HL-60/S4 treated with retinoic acid at 250 ng/mL for 4 days and 3 days (cell line): Measurements from ENCODE around the gene STAT5B.
"Not testable (repeated sequence)": the region's sequence is repeated elsewhere in the genome, so short reads cannot be mapped to it uniquely, and the experiment has no call there.

Experiments used
- in situ Hi-C: fragments of 300-500 bp; cut with MboI; formaldehyde crosslinking; loops from 2 replicates; pipeline ENCODE4 v1.7.0; 2022; ENCODE audit warnings: low sequenced_read_pairs

The STAT5B gene

DNA sequence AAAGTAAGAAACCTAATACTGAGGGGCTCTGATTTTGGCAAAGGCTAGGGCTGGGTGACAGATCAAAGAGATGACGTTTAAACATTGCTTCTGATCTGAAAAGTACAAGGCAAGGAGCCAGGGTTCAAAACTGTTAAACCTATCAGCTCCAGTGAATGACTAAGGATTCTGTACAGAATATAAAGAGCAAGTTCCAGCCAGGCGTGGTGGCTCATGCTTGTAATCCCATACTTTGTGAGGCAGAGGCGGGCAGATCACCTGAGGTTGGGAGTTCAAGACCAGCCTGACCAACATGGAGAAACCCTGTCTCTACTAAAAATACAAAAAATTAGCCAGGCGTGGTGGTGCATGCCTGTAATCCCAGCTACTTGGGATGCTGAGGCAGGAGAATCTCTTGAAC is 35.3 kb downstream of the STAT5B start:
- in situ Hi-C loops: not testable (repeated sequence)

DNA sequence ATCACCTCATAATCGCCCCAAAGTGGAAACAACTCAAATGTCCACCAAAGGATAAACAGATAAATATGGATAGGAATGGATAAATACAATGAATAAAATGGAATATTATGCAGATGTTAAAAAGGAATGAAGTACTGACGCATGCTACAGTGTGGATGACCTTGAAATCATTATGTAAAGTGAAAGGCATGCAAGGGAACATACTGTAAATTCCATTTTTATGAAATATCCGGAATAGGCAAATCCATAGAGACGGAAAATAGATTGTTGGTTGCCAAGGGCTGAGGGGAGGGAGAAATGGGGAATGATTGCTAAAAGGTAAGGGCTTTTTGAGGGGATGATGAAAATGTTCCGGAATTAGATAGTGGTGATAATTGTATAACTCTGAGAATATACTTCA is 36.0 kb downstream of the STAT5B start:
- in situ Hi-C loops: no loop called here

DNA sequence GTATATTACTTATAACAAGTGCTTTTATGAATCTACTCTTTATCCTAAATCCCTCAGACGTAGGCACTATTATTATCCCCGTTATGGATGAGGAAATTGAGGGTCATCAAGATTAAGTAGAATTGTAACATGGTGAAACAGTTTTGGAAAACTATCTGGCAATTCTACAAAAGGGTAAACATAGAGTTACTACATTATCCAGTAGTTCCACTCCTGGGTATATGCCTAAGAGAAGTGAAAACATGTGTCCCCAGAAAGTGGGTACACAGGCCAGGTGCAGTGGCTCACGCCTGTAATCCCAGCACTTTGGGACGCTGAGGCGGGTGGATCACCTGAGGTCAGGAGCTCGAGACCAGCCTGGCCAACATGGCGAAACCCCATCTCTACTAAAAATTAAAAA is 36.6 kb downstream of the STAT5B start:
- in situ Hi-C loops: not testable (repeated sequence)

DNA sequence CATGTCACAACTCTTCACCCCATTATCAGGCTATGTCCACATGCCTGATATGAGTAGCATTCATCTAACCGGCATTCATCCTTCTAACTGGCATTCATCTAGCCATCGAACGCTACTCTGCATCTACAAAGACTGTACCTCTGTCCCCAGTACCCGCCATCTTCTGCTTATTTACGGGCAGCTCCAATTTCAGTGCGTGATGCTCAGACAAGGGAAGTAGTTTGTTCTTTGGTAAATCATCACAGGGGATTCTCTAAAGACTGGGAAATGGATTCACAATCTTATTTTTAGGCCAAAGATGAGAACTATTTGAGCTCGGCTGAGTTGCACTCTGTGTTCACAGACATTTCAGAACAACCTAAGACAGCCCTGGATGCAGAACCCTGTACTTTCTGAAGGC is 39.4 kb downstream of the STAT5B start:
- in situ Hi-C loops: no loop called here

DNA sequence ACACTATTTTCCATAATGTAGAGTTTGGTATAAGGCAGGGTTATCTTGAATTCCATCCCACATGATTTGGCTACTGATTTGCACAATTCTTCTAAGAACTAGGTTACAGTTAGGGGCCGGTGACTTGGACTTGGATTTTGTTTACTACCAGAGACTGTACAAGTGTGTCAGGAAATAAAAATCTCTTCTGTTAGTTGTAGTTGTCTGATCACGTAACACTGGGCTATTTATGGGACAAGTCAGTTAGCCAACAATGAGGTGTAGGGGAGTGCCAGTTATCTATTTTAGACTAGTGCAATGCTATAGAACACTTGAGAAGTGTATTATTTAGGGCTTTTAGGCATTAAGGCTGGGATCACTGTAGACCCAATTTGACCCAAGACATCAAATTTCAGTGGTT is 42.2 kb downstream of the STAT5B start:
- in situ Hi-C loops: no loop called here

DNA sequence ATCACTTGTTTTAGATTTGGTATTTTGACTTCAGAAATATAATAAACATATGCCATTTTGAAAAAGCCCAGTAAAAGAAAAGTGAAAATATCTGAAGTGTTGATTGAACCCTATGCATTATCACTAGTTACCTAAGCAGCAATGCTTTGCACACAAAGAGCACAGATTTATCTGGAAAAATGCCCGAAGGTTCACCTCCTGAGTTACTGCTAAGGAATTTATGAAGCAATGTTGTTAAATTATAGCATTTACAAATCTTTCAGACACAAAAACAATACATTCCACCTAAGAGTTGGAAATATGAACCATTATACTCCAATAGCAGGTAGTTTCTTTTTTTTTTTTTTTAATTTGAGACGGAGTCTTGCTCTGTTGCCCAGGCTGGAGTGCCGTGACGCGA is 43.0 kb downstream of the STAT5B start:
- in situ Hi-C loops: no loop called here

DNA sequence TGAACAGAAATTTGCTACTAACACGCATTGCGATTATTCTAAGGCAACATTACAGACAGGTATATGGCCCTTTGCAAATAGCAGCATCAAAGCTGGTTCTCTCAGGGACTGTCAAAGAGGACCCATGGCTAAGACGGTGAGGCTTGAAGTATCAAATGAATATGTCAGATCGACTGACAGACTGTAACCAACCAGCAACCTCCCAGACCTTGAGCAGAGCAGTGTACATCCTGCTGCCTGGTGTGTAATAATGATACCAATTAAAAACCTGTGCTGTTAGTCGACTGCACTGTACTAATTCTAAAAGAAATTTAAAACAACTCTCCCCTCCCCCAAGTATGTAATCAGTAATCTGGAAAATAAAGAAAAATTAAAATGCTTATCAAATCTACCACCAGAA is 46.0 kb downstream of the STAT5B start:
- in situ Hi-C loops: no loop called here

DNA sequence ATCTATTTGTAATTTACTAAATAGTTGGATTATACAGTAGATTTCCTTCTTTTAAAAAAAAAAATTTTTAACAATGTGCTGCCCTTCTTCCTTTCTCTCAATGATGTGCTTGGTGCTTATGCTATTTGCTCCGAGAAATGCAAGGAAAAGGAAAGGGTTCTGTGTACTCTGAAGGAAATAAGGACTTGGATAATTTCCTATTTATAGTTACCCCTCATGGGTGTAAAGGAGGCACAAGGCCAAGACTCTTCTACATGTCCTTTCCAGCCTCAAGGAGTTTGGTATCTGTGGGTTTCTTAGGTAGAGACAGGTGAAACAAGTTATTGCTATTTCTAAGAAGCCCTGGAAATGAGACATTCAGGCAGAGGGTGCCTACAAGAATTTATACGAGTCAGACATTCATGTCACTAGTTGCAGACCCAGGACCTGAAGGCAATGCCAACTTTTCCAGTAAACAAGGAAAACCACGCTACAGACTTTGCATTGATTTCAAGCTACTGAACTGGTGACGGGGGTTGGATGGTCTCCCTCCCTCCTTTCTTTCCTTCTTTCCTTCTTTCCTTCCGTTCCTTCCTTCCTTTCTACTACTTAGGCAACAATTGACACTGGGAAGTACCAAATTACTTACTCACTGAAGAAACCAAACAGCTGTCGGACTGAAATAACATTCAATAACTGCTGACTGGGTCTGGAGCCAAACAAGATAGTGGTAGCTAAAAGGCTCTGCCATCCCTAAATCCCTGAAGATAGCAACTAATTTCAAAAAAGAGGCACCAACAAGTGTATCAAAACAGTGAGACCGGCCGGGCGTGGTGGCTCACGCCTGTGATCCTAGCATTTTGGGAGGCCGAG is 48.1 kb downstream of the STAT5B start:
- in situ Hi-C loops: no loop called here

DNA sequence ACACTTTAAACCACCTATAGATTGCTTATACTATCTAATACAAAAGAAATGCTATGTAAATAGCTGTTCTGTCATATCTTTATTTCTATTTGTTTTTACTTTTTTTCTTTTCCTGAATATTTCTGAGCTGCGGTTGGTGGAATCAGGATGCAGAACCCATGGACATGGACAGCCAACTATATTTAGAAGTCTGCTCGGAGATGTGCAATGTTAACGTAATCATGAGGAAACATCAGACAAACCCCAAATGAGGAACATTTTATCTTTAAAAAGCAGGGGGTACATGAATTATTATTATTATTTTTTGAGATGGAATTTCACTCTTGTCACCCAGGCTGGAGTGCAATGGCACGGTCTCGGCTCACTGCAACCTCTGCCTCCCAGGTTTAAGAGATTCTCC is 50.5 kb downstream of the STAT5B start:
- in situ Hi-C loops: no loop called here

DNA sequence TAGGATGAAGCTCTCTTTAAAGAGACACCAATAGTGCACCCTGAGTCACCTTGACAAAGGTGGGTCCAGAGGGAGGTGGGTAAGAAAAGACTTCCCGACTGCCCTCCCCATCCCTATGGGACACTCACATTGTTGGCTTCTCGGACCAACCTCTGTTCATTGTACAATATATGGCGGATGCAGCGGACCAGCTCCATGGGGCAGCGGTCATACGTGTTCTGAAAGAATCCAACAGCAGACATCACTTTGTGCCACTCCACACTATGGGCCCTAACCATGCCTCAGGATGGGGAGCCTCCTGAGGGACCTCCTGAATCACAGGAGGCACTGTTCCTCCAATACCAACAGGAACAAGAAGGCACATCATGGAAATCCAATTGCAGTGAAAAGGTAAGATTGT is 51.5 kb downstream of the STAT5B start:
- in situ Hi-C loops: no loop called here

DNA sequence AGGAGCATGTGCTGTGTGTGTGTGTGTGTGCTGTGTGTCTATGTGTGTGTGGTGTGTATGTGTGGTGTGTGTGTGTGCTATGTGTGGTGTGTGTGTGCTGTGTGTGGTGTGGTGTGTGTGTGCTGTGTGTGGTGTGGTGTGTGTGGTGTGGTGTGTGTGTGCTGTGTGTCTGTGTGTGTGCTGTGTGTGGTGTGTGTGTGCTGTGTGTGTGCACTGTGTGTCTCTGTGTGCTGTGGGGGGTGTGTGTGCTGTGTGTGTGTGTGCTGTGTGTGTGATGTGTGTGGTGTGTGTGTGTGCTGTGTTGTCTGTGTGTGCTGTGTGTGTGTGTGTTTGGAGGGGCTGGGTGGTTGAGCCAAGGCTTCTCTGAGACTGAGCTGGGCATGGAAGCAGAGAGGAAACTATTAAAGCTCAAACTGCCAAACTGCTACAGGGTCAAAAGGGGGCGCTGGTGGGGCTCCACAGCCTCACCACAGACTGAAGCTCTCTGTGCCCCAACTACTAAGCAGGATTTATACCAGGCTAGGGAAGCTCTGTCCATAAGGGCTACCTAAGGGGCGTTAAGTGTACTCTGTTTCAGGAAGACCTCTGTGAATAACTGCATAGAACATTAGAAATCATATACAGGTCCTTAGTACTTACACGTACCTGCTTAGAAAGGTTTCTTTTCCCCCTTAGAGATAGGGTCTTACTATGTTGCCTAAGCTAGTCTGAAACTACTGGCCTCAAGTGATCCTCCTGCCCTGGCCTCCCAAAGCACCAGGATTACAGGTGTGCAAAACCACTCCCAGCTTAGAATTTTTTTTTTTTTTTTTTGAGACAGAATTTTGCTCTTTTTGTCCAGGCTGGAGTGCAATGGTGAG is 54.1 kb downstream of the STAT5B start:
- in situ Hi-C loops: no loop called here

DNA sequence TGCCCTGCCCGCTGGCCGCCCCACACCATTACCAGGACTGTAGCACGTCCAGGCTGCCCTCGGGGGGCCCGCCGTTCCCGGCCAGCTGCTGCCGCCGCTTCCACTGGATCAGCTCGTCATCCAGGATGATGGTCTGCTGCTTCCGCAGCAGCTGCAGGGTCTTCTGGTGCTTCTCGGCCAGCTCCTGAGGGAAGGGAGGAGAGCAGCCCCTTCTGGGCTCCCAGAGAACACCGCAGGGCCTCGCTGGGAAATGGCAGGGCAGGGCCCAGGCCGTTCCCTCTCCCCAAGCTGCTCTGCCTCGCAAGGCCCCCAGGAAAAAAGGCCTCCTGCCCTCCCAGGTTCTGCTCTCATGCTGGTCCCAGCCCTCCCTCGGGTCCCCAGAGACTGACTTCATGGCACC is 56.9 kb downstream of the STAT5B start:
- in situ Hi-C loops: not testable (repeated sequence)

DNA sequence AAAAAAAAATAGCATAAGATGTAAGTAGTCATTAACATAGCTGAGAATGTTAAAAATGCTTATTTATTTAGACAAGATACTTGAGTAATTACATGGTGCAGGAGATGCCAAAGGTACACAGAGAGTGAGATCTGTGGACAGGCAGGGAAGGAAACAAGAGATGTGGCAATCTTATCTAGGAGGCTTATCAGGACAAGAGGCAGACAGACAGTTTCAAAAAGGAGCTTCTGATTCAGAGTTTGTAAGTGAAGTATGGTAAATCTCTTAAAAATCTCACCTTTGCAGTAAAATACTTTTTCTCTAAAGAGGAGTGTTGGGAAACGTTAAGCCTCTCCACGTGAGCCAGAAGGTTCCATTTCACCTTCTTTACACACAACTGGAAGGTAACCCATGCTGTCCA is 62.0 kb downstream of the STAT5B start:
- in situ Hi-C loops: no loop called here

DNA sequence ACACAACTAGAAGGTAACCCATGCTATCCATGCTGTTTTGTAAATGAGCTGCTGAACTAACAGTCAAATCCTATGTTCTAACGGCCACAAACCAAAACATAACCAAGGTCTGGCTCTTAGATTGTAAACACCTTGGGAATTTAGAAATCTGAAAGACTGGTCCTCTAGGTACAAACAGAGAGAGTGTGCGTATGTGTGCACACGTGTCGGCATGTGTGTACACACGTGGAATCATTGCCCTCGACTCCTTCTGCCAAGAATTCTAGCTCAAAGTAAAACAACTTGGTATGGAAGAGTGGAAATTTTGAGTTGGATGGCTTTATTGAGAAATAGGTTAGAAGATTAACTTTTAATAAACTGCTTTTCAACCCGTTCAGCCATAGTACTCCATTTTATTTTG is 63.8 kb downstream of the STAT5B start:
- in situ Hi-C loops: no loop called here

DNA sequence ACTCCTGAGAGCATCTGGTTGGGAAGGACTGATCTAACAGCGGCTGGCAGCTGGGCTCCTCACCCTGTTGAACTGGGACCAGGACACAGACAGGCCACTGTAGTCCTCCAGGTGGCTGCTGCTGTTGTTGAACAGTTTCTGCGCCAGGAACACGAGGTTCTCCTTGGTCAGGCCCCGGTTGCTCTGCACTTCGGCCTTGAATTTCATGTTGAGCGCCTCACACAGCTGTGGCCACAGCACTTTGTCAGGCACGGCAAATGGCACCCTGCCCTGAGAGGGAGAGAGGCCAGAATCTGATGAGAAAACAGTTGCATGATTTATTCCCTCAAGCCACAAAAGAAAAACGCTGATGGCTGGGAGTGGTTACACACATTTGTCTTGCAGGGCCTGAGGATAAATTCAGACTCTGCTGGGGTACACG is 64.3 kb downstream of the STAT5B start:
- in situ Hi-C loops: not testable (repeated sequence)

DNA sequence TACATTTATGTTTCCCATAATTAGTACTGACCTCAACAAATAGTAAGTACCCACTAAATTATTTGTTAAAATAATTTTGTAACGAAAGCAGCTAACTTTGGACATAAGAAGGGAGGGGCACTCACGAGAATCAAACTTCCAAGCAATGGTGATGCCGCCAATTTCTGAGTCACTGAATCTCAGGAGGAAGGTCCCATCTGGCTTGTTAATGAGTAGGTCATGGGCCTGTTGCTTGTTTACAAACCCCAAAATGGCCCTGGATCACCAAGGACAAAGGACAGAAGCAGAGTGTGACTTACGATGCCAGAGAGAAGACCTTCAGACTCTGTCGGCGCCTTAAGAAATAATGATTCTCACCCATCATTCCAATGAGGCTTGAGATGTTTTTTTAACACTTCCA is 66.1 kb downstream of the STAT5B start:
- in situ Hi-C loops: no loop called here

DNA sequence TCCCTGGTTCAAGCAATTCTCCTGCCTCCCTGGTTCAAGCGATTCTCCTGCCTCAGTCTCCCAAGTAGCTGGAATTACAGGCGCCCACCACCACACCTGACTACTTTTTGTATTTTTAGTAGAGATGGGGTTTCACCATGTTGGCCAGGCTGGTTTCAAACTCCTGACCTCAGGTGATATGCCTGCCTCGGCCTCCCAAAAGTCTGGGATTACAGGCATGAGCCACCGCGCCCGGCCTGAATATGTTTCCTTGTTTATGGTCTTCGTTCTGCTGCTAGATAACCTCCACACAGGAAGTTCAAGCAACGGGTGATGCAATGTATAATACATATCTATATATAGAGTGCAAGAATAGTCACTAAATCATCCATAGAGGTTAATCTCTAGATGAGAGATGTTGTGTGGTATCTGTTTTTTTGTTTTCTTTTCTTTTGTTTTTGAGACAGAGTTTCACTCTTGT is 70.0 kb downstream of the STAT5B start:
- in situ Hi-C loops: not testable (repeated sequence)

DNA sequence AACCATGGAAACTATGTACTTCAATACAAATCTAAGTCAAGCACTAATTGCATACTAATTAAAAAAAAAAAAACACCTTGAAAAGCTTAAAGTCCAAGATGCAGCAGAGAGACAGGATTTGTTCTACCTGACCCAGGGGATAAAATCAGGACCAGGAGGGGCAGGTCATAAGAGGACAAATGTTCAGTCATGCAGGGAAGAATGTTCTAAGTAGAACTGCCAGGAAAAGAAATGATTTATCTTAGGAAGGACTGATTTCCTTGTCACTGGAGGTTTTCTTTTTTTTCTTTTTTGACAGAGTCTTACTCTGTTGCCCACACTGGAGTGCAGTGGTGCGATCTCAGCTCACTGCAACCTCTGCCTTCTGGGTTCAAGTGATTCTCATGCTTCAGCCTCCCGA is 72.8 kb downstream of the STAT5B start:
- in situ Hi-C loops: no loop called here

DNA sequence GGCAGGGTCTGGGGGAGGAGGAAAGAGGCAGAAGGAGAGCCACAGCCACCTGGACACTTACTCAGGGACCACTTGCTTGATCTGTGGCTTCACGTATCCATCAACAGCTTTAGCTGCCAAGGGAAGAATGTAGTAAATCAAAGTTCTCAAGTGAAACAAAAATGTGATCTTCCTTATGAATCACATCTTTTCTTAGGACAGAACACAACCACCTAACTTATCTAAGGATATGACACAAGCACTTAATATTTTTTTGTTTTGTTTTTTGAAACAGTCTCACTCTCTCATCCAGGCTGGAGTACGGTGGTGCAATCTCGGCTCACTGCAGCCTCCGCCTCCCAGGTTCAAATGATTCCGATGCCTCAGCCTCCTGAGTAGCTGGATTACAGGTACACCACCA is 73.5 kb downstream of the STAT5B start:
- in situ Hi-C loops: no loop called here

DNA sequence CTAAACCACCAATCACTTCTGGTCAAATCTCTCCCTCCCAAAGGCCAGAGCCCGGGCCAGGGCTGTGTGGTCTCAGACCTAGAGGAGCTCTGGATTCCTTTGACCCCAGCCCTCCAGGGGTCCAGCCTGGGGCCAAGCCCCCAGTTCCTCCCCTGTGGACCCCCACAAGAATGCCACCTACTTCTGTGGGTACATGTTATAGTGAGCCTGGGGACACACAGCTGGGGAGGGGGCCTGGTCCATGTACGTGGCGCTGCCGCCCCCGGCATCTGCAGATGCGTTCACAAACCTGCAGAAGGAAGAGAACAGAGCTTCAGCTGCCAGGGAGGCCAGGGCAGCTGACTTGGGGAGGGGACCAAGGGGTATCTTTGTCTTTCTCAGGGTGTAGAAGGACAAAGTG is 74.0 kb downstream of the STAT5B start:
- in situ Hi-C loops: no loop called here

DNA sequence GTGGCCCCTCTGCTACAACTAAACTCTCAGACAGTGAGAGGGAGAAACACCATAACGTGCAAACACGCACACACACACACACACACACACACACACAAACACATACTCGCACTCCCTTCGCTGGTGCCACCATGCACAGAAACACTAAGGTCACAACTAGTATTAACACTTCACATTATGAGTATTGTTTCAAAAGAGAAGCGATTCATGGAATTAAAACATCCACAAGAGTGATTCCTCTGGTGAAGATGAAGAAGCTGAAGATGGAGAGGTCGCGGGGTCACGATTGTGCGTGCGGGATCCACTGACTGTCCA is 74.8 kb downstream of the STAT5B start:
- in situ Hi-C loops: no loop called here
